Measurements from ENCODE around the gene CRB1. TPM values are rescaled to one million over a fixed set of nuclear protein-coding genes. Genes with fewer than 3 reads are reported as not detected.

Gene CRB1
- total RNA-seq, 3 donors from 2014 or later: 0.51 TPM; not detected in 2

GRCh38 chr1:197320991-197321531 is 53.0 kb downstream of the CRB1 start:
- no peak overlapping the region for H3K4me3 ChIP-seq
- no peaks in the 10 kb centered on the region for H3K4me1 ChIP-seq (ENCODE audit: low read depth)
- intact Hi-C loops (cut with DNase I, micrococcal nuclease): no loop called here
- H3K9me3 ChIP-seq: no peaks in the 10 kb centered on the region
- H3K36me3 ChIP-seq (ENCODE audit: low read depth): no peaks in the 10 kb centered on the region
- ATAC-seq (no peak), DNase-seq (no peak)
- TF ChIP-seq CTCF (IDR thresholded peaks at IDR 0.05): no peak

GRCh38 chr1:197321811-197322210 is 53.8 kb downstream of the CRB1 start:
- TF ChIP-seq CTCF (IDR thresholded peaks at IDR 0.05): no peak
- DNase-seq (no peak), ATAC-seq (no peak)
- Histone ChIP-seq H3K4me1 (ENCODE audit: low read depth) (no peaks in the 10 kb centered on the region), H3K4me3 (no peak overlapping the region), H3K36me3 (ENCODE audit: low read depth) (no peaks in the 10 kb centered on the region), H3K9me3 (no peaks in the 10 kb centered on the region)
- intact Hi-C loops (cut with DNase I, micrococcal nuclease): no loop called here

GRCh38 chr1:197327776-197328364 is 59.8 kb downstream of the CRB1 start:
- TF ChIP-seq CTCF (IDR thresholded peaks at IDR 0.05): peak; percentile 11
- DNase-seq (no peak), ATAC-seq (no peak)
- Histone ChIP-seq H3K9me3 (no peaks in the 10 kb centered on the region), H3K4me3 (no peak overlapping the region), H3K4me1 (ENCODE audit: low read depth) (no peaks in the 10 kb centered on the region), H3K36me3 (ENCODE audit: low read depth) (no peaks in the 10 kb centered on the region)
- intact Hi-C loops (cut with DNase I, micrococcal nuclease): no loop called here

GRCh38 chr1:197330213-197330612 is 62.2 kb downstream of the CRB1 start:
- ATAC-seq: no peak
- H3K36me3 ChIP-seq (ENCODE audit: low read depth): no peaks in the 10 kb centered on the region
- no peak overlapping the region for H3K4me3 ChIP-seq
- no peak for TF ChIP-seq CTCF (IDR thresholded peaks at IDR 0.05)
- intact Hi-C loops (cut with DNase I, micrococcal nuclease): no loop called here
- no peak for DNase-seq
- H3K4me1 ChIP-seq (ENCODE audit: low read depth): no peaks in the 10 kb centered on the region
- H3K9me3 ChIP-seq: no peaks in the 10 kb centered on the region

GRCh38 chr1:197331565-197331964 is 63.5 kb downstream of the CRB1 start:
- no peaks in the 10 kb centered on the region for H3K4me1 ChIP-seq (ENCODE audit: low read depth)
- no peaks in the 10 kb centered on the region for H3K9me3 ChIP-seq
- no peak overlapping the region for H3K4me3 ChIP-seq
- no peak for TF ChIP-seq CTCF (IDR thresholded peaks at IDR 0.05)
- DNase-seq (no peak), ATAC-seq (no peak)
- intact Hi-C loops (cut with DNase I, micrococcal nuclease): no loop called here
- no peaks in the 10 kb centered on the region for H3K36me3 ChIP-seq (ENCODE audit: low read depth)

GRCh38 chr1:197333041-197333440 is 65.0 kb downstream of the CRB1 start:
- DNase-seq (no peak), ATAC-seq (no peak)
- intact Hi-C loops (cut with DNase I, micrococcal nuclease): no loop called here
- no peaks in the 10 kb centered on the region for H3K36me3 ChIP-seq (ENCODE audit: low read depth)
- TF ChIP-seq CTCF (IDR thresholded peaks at IDR 0.05): no peak
- H3K9me3 ChIP-seq: no peaks in the 10 kb centered on the region
- no peaks in the 10 kb centered on the region for H3K4me1 ChIP-seq (ENCODE audit: low read depth)
- H3K4me3 ChIP-seq: no peak overlapping the region

Data from mucosa of descending colon (tissue), 3 donors.